Kidney (tissue), 14 donors: ENCODE results near the gene DIP2A. TPM values are rescaled to one million over a fixed set of nuclear protein-coding genes. Genes with fewer than 3 reads are reported as not detected.
"Not testable (repeated sequence)": the region's sequence is repeated elsewhere in the genome, so short reads cannot be mapped to it uniquely, and the experiment has no call there.

Source experiments
- DNase-seq, 5 donors: peaks; one replicate each; pipeline ENCODE4 v3.0.0-alpha.2; 2013 to 2020
- FAIRE-seq: peaks from 2 replicates; lab custom pipeline; 2012; peaks lifted over from hg19 to GRCh38; lab: Jason Lieb, UNC
- H3K27ac ChIP-seq, 2 donors: one replicate each; pipeline ENCODE4 v1.7.0; 2013; ENCODE audit warnings: low read depth in 2 of 2, low read length in 2 of 2, inconsistent platforms in 1 of 2
- H3K27me3 ChIP-seq: one replicate; pipeline ENCODE4 v1.7.1; 2013; ENCODE audit warnings: low read length, inconsistent platforms; ENCODE audit not compliant: control insufficient read depth, insufficient read depth
- H3K36me3 ChIP-seq, 3 donors: one replicate each; pipeline versions ENCODE4 v1.7.0 to v1.7.1; 2013; ENCODE audit warnings: low read length in 3 of 3, control low read depth in 1 of 3, inconsistent platforms in 1 of 3; ENCODE audit not compliant: insufficient read depth in 3 of 3, control insufficient read depth in 2 of 3
- H3K4me1 ChIP-seq, 3 donors: one replicate each; pipeline versions ENCODE4 v1.7.0 to v1.7.1; 2013; ENCODE audit warnings: low read length in 3 of 3, inconsistent platforms in 1 of 3, low read depth in 1 of 3; ENCODE audit not compliant: control insufficient read depth in 2 of 3, insufficient read depth in 2 of 3
- H3K4me3 ChIP-seq, 3 donors: one replicate each; pipeline versions ENCODE4 v1.7.0 to v1.8.1; 2013; ENCODE audit warnings: low read length in 3 of 3, control low read depth in 1 of 3, inconsistent platforms in 1 of 3
- H3K9ac ChIP-seq, 3 donors: one replicate each; pipeline versions ENCODE4 v1.7.0 to v1.7.1; 2013; ENCODE audit warnings: low read length in 3 of 3, control low read depth in 1 of 3, inconsistent platforms in 1 of 3
- H3K9me3 ChIP-seq, 3 donors: one replicate each; pipeline versions ENCODE4 v1.7.0 to v1.7.1; 2013; ENCODE audit warnings: low read length in 3 of 3, control low read depth in 1 of 3, inconsistent platforms in 1 of 3; ENCODE audit not compliant: control insufficient read depth in 2 of 3, insufficient read depth in 1 of 3
- intact Hi-C: fragments of 100-400 bp; cut with DNase I; formaldehyde crosslinking; loops from one replicate; pipeline ENCODE4 v1.11.1; 2022
- polyA plus RNA-seq: library from polyadenylated mRNA; stranded (reverse); fragments of 350-450 nt; fragmentation: Illumina TruSeq; extraction: RNeasy Lipid Tissue Mini Kit (QIAGEN cat#74804); gene quantifications from one replicate; pipeline ENCODE4 v1.2.3, GENCODE V29; 2014; ENCODE audit warnings: low read depth, low replicate concordance; ENCODE audit not compliant: insufficient read depth
- total RNA-seq: library from RNA; stranded (reverse); fragmentation: NEBNext Ultra II Directional; extraction: Animal tissue kit (Norgen Biotek cat#: 25700); gene quantifications from one replicate; pipeline ENCODE4 v1.2.1, GENCODE V29; 2021
- TF ChIP-seq, protein P1 (sequence below): IDR thresholded peaks from 3 replicates; pipeline ENCODE4 v1.5.1; 2012; ENCODE audit warnings: mild to moderate bottlenecking, moderate library complexity, borderline replicate concordance; ENCODE audit not compliant: insufficient read depth; ENCODE audit errors: extremely low read depth
- donor health status: control.
- donor health status: control.
- donor health status: control.
- donor health status: control.
- donor health status: control.
- donor health status: DM: yes; HTN: yes; CAD: no.
- donor health status: Normal renal cell carcinoma (clear cell type).

The DIP2A gene
- total and polyA plus RNA-seq, 2 donors from 2014 or later, result 8.7 to 36.5 TPM

DNA sequence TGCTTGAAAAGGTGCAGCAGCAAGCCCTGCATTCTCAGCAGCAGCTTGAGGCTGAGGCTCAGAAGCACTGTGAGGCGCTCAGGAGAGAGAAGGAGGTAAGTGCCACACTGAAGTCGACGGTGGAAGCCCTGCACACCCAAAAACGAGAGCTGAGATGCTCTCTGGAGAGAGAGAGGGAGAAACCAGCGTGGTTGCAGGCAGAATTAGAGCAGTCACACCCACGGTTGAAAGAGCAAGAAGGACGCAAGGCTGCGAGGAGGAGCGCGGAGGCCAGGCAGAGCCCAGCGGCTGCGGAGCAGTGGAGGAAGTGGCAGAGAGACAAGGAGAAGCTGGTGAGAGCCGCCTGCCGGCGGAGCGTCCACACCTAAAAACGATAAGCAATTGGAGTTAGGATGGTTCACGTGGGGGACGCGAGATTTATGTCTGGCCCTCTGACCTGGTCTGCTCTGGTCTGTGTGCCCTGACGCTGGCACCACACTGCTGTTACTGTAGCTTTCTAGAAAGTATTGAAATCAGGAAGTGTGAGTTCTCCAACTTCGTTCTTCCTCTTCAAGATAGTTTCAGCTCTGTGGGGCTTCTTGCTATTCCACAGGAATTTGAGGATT, 26.7 kb upstream of the DIP2A start:
- H3K36me3 ChIP-seq, result peaks cover 0 to 17% (median 17%) of the 10 kb centered on the region in 3 donors
- no peaks in the 10 kb centered on the region for H3K9me3 ChIP-seq
- H3K4me1 ChIP-seq, result no peaks in the 10 kb centered on the region
- intact Hi-C loops, result no loop called here
- no peak overlapping the region for H3K9ac ChIP-seq
- H3K27me3 ChIP-seq, result no peaks in the 10 kb centered on the region
- H3K27ac ChIP-seq, result no peak overlapping the region
- H3K4me3 ChIP-seq, result no peak overlapping the region
- TF ChIP-seq, protein P1, sequence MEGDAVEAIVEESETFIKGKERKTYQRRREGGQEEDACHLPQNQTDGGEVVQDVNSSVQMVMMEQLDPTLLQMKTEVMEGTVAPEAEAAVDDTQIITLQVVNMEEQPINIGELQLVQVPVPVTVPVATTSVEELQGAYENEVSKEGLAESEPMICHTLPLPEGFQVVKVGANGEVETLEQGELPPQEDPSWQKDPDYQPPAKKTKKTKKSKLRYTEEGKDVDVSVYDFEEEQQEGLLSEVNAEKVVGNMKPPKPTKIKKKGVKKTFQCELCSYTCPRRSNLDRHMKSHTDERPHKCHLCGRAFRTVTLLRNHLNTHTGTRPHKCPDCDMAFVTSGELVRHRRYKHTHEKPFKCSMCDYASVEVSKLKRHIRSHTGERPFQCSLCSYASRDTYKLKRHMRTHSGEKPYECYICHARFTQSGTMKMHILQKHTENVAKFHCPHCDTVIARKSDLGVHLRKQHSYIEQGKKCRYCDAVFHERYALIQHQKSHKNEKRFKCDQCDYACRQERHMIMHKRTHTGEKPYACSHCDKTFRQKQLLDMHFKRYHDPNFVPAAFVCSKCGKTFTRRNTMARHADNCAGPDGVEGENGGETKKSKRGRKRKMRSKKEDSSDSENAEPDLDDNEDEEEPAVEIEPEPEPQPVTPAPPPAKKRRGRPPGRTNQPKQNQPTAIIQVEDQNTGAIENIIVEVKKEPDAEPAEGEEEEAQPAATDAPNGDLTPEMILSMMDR, result no peak
- FAIRE-seq, result no peak
- DNase-seq, result peak in 4 of 5 donors; percentile 42 to 59 (median 47)

DNA sequence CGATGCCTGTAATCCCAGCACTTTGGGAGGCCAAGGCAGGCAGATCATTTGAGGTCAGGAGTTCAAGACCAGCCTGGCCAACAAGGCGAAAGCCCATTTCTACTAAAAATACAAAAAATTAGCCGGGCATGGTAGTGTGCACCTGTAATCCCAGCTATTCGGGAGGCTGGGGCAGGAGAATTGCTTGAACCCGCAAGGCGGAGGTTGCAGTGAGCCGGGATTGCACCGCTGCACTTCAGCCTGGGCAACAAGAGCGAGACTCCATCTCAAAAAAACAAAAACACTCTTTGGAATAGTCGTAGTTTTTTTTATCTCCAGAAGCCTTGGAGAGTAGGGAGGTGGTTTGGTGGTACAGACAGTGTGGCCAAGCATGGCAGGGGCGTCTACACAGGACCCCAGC, 25.6 kb upstream of the DIP2A start:
- H3K4me3 ChIP-seq, DNase-seq, H3K4me1 ChIP-seq, FAIRE-seq, H3K27me3 ChIP-seq, H3K9ac ChIP-seq, H3K9me3 ChIP-seq, intact Hi-C loops, H3K27ac ChIP-seq: not testable (repeated sequence)
- peaks cover 0 to 21% (median 12%) of the 10 kb centered on the region in 3 donors for H3K36me3 ChIP-seq

DNA sequence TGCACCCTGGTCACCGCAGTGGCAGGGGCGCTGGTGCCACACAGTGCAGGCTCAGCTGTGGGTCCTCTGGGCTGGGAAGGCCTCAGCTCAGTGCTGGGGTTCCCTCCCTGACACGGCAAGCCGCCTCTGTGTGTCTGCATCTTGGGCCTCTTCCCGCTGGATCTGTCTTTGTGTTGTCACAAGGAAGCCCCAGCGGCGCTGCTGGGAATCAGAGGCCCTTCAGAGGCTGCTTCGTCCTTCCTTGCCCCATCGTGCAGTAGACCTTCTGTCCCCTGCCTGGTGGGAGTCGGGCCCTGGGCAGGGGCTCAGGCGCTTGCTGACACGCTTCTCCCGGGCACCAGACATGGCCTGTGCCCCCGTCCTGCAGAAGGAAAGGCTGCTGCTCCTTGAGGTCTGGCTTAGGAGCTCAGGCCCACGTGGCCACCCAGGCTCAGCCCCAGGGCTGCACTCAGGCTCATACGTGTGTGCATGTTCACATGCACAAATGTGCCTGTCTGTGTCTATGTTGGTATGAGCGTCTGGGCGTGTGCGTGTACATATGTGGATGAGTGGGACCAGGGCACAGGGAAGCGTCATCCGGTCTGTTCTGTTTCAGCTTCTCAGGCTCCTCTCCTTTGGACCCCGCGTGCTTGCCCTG, 24.3 kb upstream of the DIP2A start:
- H3K4me3 ChIP-seq, result no peak overlapping the region
- H3K27me3 ChIP-seq, result no peaks in the 10 kb centered on the region
- FAIRE-seq (no peak), DNase-seq (peak in 1 of 5 donors; percentile 53)
- no peak overlapping the region for H3K27ac ChIP-seq
- TF ChIP-seq, protein P1, result no peak
- no peaks in the 10 kb centered on the region for H3K9me3 ChIP-seq
- peaks cover 2 to 25% (median 14%) of the 10 kb centered on the region in 3 donors for H3K36me3 ChIP-seq
- no peaks in the 10 kb centered on the region for H3K4me1 ChIP-seq
- intact Hi-C loops, result no loop called here
- no peak overlapping the region for H3K9ac ChIP-seq

DNA sequence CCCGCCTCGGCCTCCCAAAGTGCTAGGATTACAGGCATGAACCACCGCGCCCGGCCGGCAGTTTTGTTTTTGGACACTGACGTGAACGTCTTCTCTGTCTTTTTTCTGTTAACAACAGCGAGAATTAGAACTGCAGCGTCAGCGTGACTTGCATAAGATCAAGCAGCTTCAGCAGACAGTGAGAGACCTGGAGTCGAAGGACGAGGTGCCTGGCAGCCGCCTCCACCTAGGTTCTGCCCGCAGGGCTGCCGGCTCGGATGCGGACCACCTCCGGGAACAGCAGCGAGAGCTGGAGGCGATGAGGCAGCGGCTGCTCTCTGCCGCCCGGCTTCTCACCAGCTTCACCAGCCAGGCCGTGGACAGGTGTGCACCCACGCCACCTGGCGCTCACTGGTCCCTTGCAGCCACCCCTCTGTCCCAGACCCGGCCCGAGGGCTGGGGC, 22.9 kb upstream of the DIP2A start:
- Histone ChIP-seq H3K27me3 (no peaks in the 10 kb centered on the region), H3K4me1 (no peaks in the 10 kb centered on the region), H3K36me3 (peaks cover 2 to 17% (median 16%) of the 10 kb centered on the region in 3 donors), H3K4me3 (no peak overlapping the region), H3K9me3 (no peaks in the 10 kb centered on the region), H3K9ac (no peak overlapping the region), H3K27ac (no peak overlapping the region)
- FAIRE-seq (no peak), DNase-seq (peak in 1 of 5 donors; percentile 65)
- intact Hi-C loops, result no loop called here
- TF ChIP-seq, protein P1, result no peak
